GM12878 (cell line): Measurements from ENCODE around the gene SLC27A5. TPM values are rescaled to one million over a fixed set of nuclear protein-coding genes. Genes with fewer than 3 reads are reported as not detected.
A peak's percentile ranks its signal among the peaks of the same experiment; 100 is the strongest.

ENCODE experiments used
- CHD2 ChIP-seq: IDR thresholded peaks from 2 replicates; pipeline ENCODE4 v1.6.1; 2011; ENCODE audit warnings: low read depth, low read length, improper control_type of control experiment, borderline replicate concordance
- CHD4 ChIP-seq: fragments of 200-600 bp; sonication (generic); IDR thresholded peaks from 2 replicates; pipeline ENCODE4 v1.6.1; 2016; ENCODE audit warnings: mild to moderate bottlenecking
- EZH2 ChIP-seq: IDR thresholded peaks from 2 replicates; pipeline ENCODE4 v1.6.1; 2012; ENCODE audit warnings: low read depth, mild to moderate bottlenecking, control low read depth, inconsistent platforms, low read length, borderline replicate concordance; ENCODE audit not compliant: control insufficient read depth
- HDAC6 ChIP-seq: fragments of 200-600 bp; sonication (generic); IDR thresholded peaks from one replicate; pipeline ENCODE4 v1.8.0; 2017; ENCODE audit warnings: antibody characterized with exemption; ENCODE audit not compliant: unreplicated experiment
- JUND ChIP-seq: IDR thresholded peaks from 2 replicates; pipeline ENCODE4 v1.6.1; 2012; ENCODE audit warnings: low read depth, mild to moderate bottlenecking, low read length, improper control_type of control experiment, moderate library complexity
- MYC ChIP-seq: IDR thresholded peaks from 2 replicates; pipeline ENCODE4 v1.6.1; 2011; ENCODE audit warnings: mild to moderate bottlenecking, low read length, moderate library complexity, inconsistent platforms; ENCODE audit not compliant: insufficient read depth, insufficient replicate concordance, insufficient read length, severe bottlenecking
- POLR2AphosphoS5 ChIP-seq: IDR thresholded peaks from 2 replicates; pipeline ENCODE4 v1.6.1; 2011; ENCODE audit warnings: mild to moderate bottlenecking, low read length, inconsistent platforms
- RAD21 ChIP-seq: IDR thresholded peaks from 2 replicates; pipeline ENCODE4 v1.6.1; 2011; ENCODE audit warnings: mild to moderate bottlenecking, low read depth, low read length, moderate library complexity; ENCODE audit not compliant: insufficient read depth
- SMC3 ChIP-seq: IDR thresholded peaks from 2 replicates; pipeline ENCODE4 v1.6.1; 2011; ENCODE audit warnings: low read length, improper control_type of control experiment, borderline replicate concordance
- TCF7 ChIP-seq: IDR thresholded peaks from 2 replicates; pipeline ENCODE4 v1.6.1; 2014; ENCODE audit warnings: antibody characterized with exemption, borderline replicate concordance
- ZNF207 ChIP-seq: fragments of 450-650 bp; IDR thresholded peaks from 2 replicates; pipeline ENCODE4 v1.6.1; 2014; ENCODE audit warnings: antibody characterized with exemption, mild to moderate bottlenecking, borderline replicate concordance
- ZNF274 ChIP-seq: IDR thresholded peaks from one replicate; pipeline ENCODE4 v1.8.0; 2011; ENCODE audit not compliant: insufficient read length, insufficient read depth
- polyA plus RNA-seq, 11 experiments: library from polyadenylated mRNA; depleted of rRNA in 4 of 11; unstranded in 6 of 11; stranded (reverse) in 5 of 11; fragments of >200 nt; fragmentation: Nextera tagmentation in 4 of 11; fragmentation: Illumina TruSeq in 1 of 11; extraction: Ambion mirVana in 4 of 11; extraction: Trizol in 1 of 11; gene quantifications; 1 replicate in 1 of 11; 2 replicates in 10 of 11; pipeline versions ENCODE4 v1.2.1 to v1.2.3, GENCODE V29; 2011 to 2016; ENCODE audit warnings: inconsistent platforms in 2 of 11, missing spikeins in 2 of 11, low read depth in 1 of 11
- total RNA-seq, 4 experiments: library from RNA; depleted of rRNA in 3 of 4; stranded (reverse); fragments of >200 nt in 3 of 4; fragmentation: Illumina TruSeq in 1 of 4; extraction: Trizol in 1 of 4; gene quantifications; 2 replicates each; pipeline versions ENCODE4 v1.2.1 to v1.2.3, GENCODE V29; 2013 to 2021
- TF ChIP-seq, protein P1 (sequence below): fragments of 450-650 bp; IDR thresholded peaks from 2 replicates; pipeline ENCODE4 v1.6.1; 2016; ENCODE audit warnings: mild to moderate bottlenecking, moderate library complexity, borderline replicate concordance
- TF ChIP-seq, protein P2 (sequence below): fragments of 450-650 bp; IDR thresholded peaks from 2 replicates; pipeline ENCODE4 v1.6.1; 2014; ENCODE audit warnings: mild to moderate bottlenecking
- TF ChIP-seq, protein P3 (sequence below): fragments of 450-650 bp; formaldehyde crosslinking; IDR thresholded peaks from 2 replicates; pipeline ENCODE4 v1.4.0; 2020; ENCODE audit warnings: mild to moderate bottlenecking, moderate library complexity
- TF ChIP-seq, protein P4 (sequence below): fragments of 450-650 bp; formaldehyde crosslinking; IDR thresholded peaks from 2 replicates; pipeline ENCODE4 v1.5.0; 2022; ENCODE audit warnings: mild to moderate bottlenecking, missing genetic modification characterization

The SLC27A5 gene
- total and polyA plus RNA-seq, 10 of the 15 experiments (the other 5 are each of a cell fraction or from before 2014, with no cell fraction given), result 21.2 to 127 (median 31.8) TPM

DNA sequence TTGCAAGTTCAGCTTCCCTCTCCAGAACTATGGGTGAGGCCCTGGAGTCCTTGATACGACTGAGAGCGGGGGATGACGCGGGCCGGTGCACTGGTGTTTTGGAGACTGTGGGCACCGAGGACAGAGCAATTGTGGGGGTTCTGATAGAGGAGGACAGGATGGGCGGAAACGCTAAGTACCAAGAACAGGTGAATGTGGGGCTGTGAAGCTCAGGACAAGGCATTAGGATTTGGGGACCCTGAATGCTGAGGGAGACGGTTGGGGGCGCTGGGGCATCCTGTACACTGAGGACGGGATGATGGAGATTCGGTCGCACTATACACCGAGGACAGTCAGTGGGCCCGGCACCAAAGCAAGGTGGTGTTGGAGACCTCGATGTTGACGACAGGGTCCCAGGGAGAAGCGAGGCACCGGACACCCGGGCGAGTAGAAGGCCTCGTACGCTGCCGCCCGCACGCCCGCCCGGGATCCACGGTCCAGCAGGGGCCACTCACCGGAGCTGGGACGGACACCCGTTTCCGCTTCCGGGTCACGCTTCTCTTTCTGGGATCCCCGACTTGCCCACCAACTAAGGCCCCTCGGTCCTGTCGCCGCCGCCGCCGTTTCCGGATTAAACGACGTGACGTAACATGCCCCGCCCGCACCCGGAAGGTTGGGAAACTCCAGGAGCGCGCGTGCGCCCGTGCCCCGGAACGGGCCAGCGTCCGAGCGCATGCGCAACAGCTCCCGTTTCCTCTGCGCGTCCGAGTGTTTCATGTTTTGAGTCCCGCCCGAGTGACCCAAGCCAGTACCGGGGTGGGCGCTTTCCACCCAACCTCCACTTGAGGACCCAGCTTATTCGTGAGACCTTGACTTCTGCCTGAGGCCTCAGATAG is 42.9 kb upstream of the SLC27A5 start, which contains the start of gene CHMP2A (continued):
- TF ChIP-seq, protein P1, sequence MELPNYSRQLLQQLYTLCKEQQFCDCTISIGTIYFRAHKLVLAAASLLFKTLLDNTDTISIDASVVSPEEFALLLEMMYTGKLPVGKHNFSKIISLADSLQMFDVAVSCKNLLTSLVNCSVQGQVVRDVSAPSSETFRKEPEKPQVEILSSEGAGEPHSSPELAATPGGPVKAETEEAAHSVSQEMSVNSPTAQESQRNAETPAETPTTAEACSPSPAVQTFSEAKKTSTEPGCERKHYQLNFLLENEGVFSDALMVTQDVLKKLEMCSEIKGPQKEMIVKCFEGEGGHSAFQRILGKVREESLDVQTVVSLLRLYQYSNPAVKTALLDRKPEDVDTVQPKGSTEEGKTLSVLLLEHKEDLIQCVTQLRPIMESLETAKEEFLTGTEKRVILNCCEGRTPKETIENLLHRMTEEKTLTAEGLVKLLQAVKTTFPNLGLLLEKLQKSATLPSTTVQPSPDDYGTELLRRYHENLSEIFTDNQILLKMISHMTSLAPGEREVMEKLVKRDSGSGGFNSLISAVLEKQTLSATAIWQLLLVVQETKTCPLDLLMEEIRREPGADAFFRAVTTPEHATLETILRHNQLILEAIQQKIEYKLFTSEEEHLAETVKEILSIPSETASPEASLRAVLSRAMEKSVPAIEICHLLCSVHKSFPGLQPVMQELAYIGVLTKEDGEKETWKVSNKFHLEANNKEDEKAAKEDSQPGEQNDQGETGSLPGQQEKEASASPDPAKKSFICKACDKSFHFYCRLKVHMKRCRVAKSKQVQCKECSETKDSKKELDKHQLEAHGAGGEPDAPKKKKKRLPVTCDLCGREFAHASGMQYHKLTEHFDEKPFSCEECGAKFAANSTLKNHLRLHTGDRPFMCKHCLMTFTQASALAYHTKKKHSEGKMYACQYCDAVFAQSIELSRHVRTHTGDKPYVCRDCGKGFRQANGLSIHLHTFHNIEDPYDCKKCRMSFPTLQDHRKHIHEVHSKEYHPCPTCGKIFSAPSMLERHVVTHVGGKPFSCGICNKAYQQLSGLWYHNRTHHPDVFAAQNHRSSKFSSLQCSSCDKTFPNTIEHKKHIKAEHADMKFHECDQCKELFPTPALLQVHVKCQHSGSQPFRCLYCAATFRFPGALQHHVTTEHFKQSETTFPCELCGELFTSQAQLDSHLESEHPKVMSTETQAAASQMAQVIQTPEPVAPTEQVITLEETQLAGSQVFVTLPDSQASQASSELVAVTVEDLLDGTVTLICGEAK, result peak; percentile 97
- TF ChIP-seq POLR2AphosphoS5 (peak; percentile 70), ZNF207 (no peak), JUND (no peak), EZH2 (no peak), HDAC6 (no peak), SMC3 (no peak; the same call in 1 of the 2 replicates), CHD4 (no peak), CHD2 (peak; percentile 75), MYC (no peak), RAD21 (no peak), ZNF274 (no peak), TCF7 (no peak)
- TF ChIP-seq, protein P2, sequence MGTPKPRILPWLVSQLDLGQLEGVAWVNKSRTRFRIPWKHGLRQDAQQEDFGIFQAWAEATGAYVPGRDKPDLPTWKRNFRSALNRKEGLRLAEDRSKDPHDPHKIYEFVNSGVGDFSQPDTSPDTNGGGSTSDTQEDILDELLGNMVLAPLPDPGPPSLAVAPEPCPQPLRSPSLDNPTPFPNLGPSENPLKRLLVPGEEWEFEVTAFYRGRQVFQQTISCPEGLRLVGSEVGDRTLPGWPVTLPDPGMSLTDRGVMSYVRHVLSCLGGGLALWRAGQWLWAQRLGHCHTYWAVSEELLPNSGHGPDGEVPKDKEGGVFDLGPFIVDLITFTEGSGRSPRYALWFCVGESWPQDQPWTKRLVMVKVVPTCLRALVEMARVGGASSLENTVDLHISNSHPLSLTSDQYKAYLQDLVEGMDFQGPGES, result no peak
- TF ChIP-seq, protein P3, sequence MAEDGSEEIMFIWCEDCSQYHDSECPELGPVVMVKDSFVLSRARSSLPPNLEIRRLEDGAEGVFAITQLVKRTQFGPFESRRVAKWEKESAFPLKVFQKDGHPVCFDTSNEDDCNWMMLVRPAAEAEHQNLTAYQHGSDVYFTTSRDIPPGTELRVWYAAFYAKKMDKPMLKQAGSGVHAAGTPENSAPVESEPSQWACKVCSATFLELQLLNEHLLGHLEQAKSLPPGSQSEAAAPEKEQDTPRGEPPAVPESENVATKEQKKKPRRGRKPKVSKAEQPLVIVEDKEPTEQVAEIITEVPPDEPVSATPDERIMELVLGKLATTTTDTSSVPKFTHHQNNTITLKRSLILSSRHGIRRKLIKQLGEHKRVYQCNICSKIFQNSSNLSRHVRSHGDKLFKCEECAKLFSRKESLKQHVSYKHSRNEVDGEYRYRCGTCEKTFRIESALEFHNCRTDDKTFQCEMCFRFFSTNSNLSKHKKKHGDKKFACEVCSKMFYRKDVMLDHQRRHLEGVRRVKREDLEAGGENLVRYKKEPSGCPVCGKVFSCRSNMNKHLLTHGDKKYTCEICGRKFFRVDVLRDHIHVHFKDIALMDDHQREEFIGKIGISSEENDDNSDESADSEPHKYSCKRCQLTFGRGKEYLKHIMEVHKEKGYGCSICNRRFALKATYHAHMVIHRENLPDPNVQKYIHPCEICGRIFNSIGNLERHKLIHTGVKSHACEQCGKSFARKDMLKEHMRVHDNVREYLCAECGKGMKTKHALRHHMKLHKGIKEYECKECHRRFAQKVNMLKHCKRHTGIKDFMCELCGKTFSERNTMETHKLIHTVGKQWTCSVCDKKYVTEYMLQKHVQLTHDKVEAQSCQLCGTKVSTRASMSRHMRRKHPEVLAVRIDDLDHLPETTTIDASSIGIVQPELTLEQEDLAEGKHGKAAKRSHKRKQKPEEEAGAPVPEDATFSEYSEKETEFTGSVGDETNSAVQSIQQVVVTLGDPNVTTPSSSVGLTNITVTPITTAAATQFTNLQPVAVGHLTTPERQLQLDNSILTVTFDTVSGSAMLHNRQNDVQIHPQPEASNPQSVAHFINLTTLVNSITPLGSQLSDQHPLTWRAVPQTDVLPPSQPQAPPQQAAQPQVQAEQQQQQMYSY (CRISPR knock-in tag), result no peak
- TF ChIP-seq, protein P4, sequence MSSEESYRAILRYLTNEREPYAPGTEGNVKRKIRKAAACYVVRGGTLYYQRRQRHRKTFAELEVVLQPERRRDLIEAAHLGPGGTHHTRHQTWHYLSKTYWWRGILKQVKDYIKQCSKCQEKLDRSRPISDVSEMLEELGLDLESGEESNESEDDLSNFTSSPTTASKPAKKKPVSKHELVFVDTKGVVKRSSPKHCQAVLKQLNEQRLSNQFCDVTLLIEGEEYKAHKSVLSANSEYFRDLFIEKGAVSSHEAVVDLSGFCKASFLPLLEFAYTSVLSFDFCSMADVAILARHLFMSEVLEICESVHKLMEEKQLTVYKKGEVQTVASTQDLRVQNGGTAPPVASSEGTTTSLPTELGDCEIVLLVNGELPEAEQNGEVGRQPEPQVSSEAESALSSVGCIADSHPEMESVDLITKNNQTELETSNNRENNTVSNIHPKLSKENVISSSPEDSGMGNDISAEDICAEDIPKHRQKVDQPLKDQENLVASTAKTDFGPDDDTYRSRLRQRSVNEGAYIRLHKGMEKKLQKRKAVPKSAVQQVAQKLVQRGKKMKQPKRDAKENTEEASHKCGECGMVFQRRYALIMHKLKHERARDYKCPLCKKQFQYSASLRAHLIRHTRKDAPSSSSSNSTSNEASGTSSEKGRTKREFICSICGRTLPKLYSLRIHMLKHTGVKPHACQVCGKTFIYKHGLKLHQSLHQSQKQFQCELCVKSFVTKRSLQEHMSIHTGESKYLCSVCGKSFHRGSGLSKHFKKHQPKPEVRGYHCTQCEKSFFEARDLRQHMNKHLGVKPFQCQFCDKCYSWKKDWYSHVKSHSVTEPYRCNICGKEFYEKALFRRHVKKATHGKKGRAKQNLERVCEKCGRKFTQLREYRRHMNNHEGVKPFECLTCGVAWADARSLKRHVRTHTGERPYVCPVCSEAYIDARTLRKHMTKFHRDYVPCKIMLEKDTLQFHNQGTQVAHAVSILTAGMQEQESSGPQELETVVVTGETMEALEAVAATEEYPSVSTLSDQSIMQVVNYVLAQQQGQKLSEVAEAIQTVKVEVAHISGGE (CRISPR knock-in tag), result peak; percentile 76
